Raji (cell line): ENCODE measurements around the gene TAAR2.

Experiments
- POLR2A ChIP-seq: IDR thresholded peaks from 2 replicates; pipeline ENCODE4 v1.6.1; 2011; ENCODE audit warnings: low read depth, low read length, control low read depth; ENCODE audit not compliant: insufficient read depth

The TAAR2 gene

GRCh38 chr6:132623106-132623845 lies 799 bp downstream of the TAAR2 start:
- TF ChIP-seq POLR2A: no peak

- TF ChIP-seq POLR2A: no peak
Measured at GRCh38 chr6:132616677-132617076, 7.4 kb downstream of the TAAR2 start.

GRCh38 chr6:132614554-132614953 lies 9.5 kb downstream of the TAAR2 start:
- no peak for TF ChIP-seq POLR2A

- TF ChIP-seq POLR2A: no peak
Measured at GRCh38 chr6:132612449-132613108, 11.5 kb downstream of the TAAR2 start.

- no peak for TF ChIP-seq POLR2A
Measured at GRCh38 chr6:132611616-132612015, 12.5 kb downstream of the TAAR2 start.

GRCh38 chr6:132607544-132608233 lies 16.4 kb downstream of the TAAR2 start:
- TF ChIP-seq POLR2A: no peak

GRCh38 chr6:132604635-132605152 lies 19.4 kb downstream of the TAAR2 start:
- TF ChIP-seq POLR2A: no peak

- no peak for TF ChIP-seq POLR2A
Measured at GRCh38 chr6:132598473-132598872, 25.6 kb downstream of the TAAR2 start.

- no peak for TF ChIP-seq POLR2A
Measured at GRCh38 chr6:132596201-132596600, 27.9 kb downstream of the TAAR2 start.

GRCh38 chr6:132592855-132593254 lies 31.2 kb downstream of the TAAR2 start:
- TF ChIP-seq POLR2A: no peak

- no peak for TF ChIP-seq POLR2A
Measured at GRCh38 chr6:132590362-132590761, 33.7 kb downstream of the TAAR2 start.

GRCh38 chr6:132589454-132589853 lies 34.6 kb downstream of the TAAR2 start, which contains the start of gene TAAR5:
Gene TAAR5, minus strand, starts transcription at chr6:132589741. Its CDS starts 55 bp downstream, at chr6:132589686.
- no peak for TF ChIP-seq POLR2A

- no peak for TF ChIP-seq POLR2A
Measured at GRCh38 chr6:132587424-132587823, 36.7 kb downstream of the TAAR2 start.

GRCh38 chr6:132584698-132585097 lies 39.4 kb downstream of the TAAR2 start:
- no peak for TF ChIP-seq POLR2A

GRCh38 chr6:132571774-132572173 lies 52.3 kb downstream of the TAAR2 start:
- TF ChIP-seq POLR2A: no peak

GRCh38 chr6:132570221-132570777 lies 53.8 kb downstream of the TAAR2 start, which contains the start of gene TAAR6:
Gene TAAR6, plus strand, starts transcription at chr6:132570322. Its CDS starts 0 bp downstream, at chr6:132570322.
- no peak for TF ChIP-seq POLR2A

- TF ChIP-seq POLR2A: no peak
Measured at GRCh38 chr6:132569170-132569569, 54.9 kb downstream of the TAAR2 start.
